Brain pericyte (primary cell): ENCODE data around the gene SRP9.
"Not testable (repeated sequence)": the region's sequence is repeated elsewhere in the genome, so short reads cannot be mapped to it uniquely, and the experiment has no call there.

Experiments used
- DNase-seq: peaks from one replicate; pipeline ENCODE4 v3.0.0-alpha.2; 2012; ENCODE audit warnings: low read depth, low spot score

The SRP9 gene

GRCh38 chr1:225755671-225756319, 21.8 kb upstream of the SRP9 start:
- no peak for DNase-seq

GRCh38 chr1:225757927-225758656, 19.5 kb upstream of the SRP9 start:
- DNase-seq = no peak

- not testable (repeated sequence) for DNase-seq
Measured at GRCh38 chr1:225759972-225760371, 17.7 kb upstream of the SRP9 start.

GRCh38 chr1:225760531-225760930, 17.1 kb upstream of the SRP9 start:
- no peak for DNase-seq

- DNase-seq = not testable (repeated sequence)
Measured at GRCh38 chr1:225761395-225761794, 16.2 kb upstream of the SRP9 start.

GRCh38 chr1:225762002-225762441, 15.6 kb upstream of the SRP9 start:
- DNase-seq = no peak

GRCh38 chr1:225762444-225762843, 15.2 kb upstream of the SRP9 start:
- DNase-seq = no peak

- no peak for DNase-seq
Measured at GRCh38 chr1:225763716-225764548, 13.7 kb upstream of the SRP9 start.

GRCh38 chr1:225765982-225766674, 11.5 kb upstream of the SRP9 start:
- no peak for DNase-seq

- no peak for DNase-seq
Measured at GRCh38 chr1:225766967-225767633, 10.5 kb upstream of the SRP9 start.

GRCh38 chr1:225767634-225768540, 9.7 kb upstream of the SRP9 start:
- no peak for DNase-seq

GRCh38 chr1:225768662-225769426, 8.8 kb upstream of the SRP9 start:
- no peak for DNase-seq

- DNase-seq = no peak
Measured at GRCh38 chr1:225769687-225770086, 7.9 kb upstream of the SRP9 start.

- DNase-seq = no peak
Measured at GRCh38 chr1:225770561-225771248, 6.9 kb upstream of the SRP9 start.

GRCh38 chr1:225771661-225772322, 5.8 kb upstream of the SRP9 start:
- DNase-seq = no peak

- no peak for DNase-seq
Measured at GRCh38 chr1:225772323-225772768, 5.3 kb upstream of the SRP9 start.

GRCh38 chr1:225772848-225773247, 4.8 kb upstream of the SRP9 start:
- DNase-seq = no peak
